Activated T-cell treated with anti-CD3 and anti-CD28 coated beads, Interleukin-2, amount 50 U/mL, for 72 hours (primary cell): ENCODE measurements around the gene SUMF2. TPM values are rescaled to one million over a fixed set of nuclear protein-coding genes. Genes with fewer than 3 reads are reported as not detected.
"Not testable (repeated sequence)": the region's sequence is repeated elsewhere in the genome, so short reads cannot be mapped to it uniquely, and the experiment has no call there.

ENCODE experiments used
- ATAC-seq, 2 donors: fragments of 150-1000 bp; cut with Tn5 transposase; replicated peaks in 1 of 2; 2 replicates each; pipeline ENCODE4 v1.10.0; 2021; ENCODE audit warnings: moderate library complexity in 2 of 2, mild to moderate bottlenecking in 1 of 2
- DNase-seq, 2 donors: peaks; one replicate each; pipeline ENCODE4 v3.0.0; 2021 to 2022; ENCODE audit warnings: mixed read lengths in 1 of 2
- H3K27ac Mint-ChIP-seq: one replicate; pipeline ENCODE4 v1.8.0; 2022; ENCODE audit warnings: mild to moderate bottlenecking, moderate library complexity, mixed read lengths
- H3K27me3 Mint-ChIP-seq: one replicate; pipeline ENCODE4 v1.8.0; 2022; ENCODE audit warnings: low read depth, mixed read lengths
- H3K36me3 Mint-ChIP-seq, 2 donors: one replicate each; pipeline ENCODE4 v1.8.0; 2022; ENCODE audit warnings: mixed read lengths in 2 of 2, mild to moderate bottlenecking in 1 of 2; ENCODE audit not compliant: insufficient read depth in 2 of 2
- H3K4me1 Mint-ChIP-seq: one replicate; pipeline ENCODE4 v1.8.0; 2022; ENCODE audit warnings: low read depth, mixed read lengths
- H3K4me3 Mint-ChIP-seq, 2 donors: one replicate each; pipeline ENCODE4 v1.8.0; 2022; ENCODE audit warnings: mild to moderate bottlenecking in 2 of 2, mixed read lengths in 2 of 2, moderate library complexity in 2 of 2
- H3K9me3 Mint-ChIP-seq, 2 donors: one replicate each; pipeline ENCODE4 v1.8.0; 2022; ENCODE audit warnings: mixed read lengths in 2 of 2
- total RNA-seq, 2 donors: library from RNA; stranded (reverse); gene quantifications; one replicate each; pipeline ENCODE4 v1.2.3, GENCODE V29; 2022

Gene SUMF2
- total RNA-seq, 2 donors from 2014 or later: 125 to 141 TPM

DNA sequence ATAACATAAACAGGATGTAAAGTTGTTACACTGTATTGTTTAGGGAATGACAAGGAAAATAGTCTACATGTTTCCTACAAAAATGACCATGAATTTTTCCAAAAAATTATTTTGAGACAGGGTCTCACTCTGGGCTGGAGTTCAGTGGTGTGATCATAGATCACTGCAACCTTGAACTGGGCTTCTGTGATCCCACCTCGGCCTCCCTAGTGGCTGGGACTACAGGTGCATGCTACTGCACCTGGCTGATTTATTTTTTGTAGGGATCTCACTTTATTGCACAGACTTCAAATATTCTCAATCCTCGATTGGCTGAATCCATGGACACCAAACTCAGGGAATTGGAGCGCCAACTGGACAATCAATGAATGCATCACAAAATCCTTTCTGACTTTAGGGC lies 35.6 kb downstream of the SUMF2 start:
- DNase-seq: no peak
- Mint-ChIP-seq H3K27me3 (no peaks in the 10 kb centered on the region), H3K9me3 (no peaks in the 10 kb centered on the region), H3K36me3 (peaks cover 14 to 16% of the 10 kb centered on the region in 2 donors), H3K4me3 (no peak overlapping the region), H3K27ac (no peak overlapping the region), H3K4me1 (peaks cover 5% of the 10 kb centered on the region)
- ATAC-seq: no peak

DNA sequence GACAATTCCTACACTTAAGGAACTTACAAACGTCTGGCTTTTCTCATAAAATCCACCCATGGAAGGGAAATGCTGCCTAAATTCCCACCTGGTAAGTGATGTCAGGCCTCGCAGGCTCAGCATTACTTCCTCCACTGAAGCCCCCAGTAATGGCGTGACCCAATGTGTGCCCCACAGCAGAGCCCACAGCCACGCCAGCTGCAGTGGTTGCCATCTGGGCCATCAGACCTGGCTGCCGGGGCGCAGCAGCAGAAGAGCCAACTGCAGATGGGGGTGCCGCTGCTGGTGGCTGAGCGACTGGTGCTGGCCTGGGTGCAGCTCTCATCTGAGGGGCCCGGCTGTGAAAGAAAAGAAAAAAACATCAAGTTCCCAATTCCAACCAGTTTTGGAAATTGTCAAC lies 40.1 kb downstream of the SUMF2 start:
- H3K4me3 Mint-ChIP-seq: peak overlapping the region in 1 of 2 donors; percentile 93
- H3K36me3 Mint-ChIP-seq: peaks cover 28 to 29% of the 10 kb centered on the region in 2 donors
- not testable (repeated sequence) for H3K9me3 Mint-ChIP-seq, H3K27me3 Mint-ChIP-seq, ATAC-seq, DNase-seq, H3K27ac Mint-ChIP-seq
- H3K4me1 Mint-ChIP-seq: peaks cover 30% of the 10 kb centered on the region

DNA sequence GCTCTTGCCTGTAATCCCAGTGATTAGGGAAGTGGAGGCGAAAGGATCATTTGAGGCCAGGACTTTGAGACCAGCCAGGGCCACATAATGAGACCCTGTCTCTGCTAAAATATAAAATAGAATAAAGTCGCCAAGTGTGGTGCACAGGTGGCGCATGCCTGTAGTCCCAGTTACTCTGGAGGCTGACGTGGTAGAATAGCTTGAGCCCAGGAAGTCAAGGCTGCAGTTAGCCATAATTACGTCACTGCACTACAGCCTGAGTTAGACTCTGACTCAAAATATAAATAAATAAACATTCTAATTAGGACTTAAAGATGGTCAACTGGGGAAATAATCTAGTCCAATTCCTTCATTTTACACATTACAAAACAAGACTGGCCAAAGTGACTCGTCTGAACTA lies 41.4 kb downstream of the SUMF2 start:
- Mint-ChIP-seq H3K9me3 (peaks cover 1 to 8% of the 10 kb centered on the region in 2 donors), H3K4me1 (peaks cover 37% of the 10 kb centered on the region), H3K27ac (peak overlapping the region; percentile 99), H3K27me3 (no peaks in the 10 kb centered on the region), H3K36me3 (peaks cover 21 to 25% of the 10 kb centered on the region in 2 donors), H3K4me3 (peak overlapping the region; percentile 93 to 99)
- DNase-seq: peak; percentile 27 to 37
- ATAC-seq: no peak

DNA sequence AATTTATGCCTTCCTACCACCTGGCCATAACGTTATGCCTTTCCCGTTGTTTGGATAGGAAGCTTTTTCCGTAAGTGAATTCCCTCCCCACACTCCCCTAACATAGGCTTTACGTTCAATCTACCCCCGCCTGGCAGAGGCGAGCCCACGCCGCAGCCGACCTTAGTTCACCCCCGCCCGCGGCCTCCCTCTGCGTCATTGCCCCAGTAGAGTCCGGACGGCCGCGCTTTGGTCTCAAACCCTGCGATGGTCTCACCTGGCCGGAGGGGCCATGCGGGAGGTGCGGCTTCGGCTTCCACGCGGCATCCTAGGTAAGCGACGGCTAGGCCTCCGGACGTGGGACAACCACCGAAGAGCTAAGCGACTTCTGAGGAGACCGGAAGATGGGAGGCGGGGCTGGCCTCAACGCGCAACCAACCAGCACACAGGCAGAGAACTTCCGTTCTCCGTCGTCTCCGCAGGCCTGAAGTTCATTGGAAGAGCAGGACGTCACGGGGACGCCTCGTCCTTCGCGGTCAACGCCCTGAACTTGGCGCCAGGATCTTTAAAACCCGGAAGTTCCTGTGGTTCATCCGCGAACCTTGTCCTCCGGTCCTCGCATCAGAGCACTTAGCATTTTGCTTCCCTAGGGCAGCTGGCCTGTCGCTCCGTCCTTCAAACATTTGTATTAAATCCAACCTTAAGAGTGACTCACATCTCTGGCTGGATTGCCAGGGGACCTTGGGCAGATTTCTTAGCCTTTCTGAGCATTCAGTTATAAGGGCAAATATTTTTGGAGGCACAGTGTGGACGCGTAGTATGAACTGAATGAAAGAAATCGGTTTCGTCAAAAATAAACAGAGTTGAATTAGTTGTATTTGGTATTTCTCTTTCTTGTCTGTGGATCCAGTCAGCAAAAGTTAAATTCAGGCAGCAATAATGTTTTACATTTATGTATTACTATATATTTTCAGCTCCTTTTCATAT lies 42.3 kb downstream of the SUMF2 start, which contains the start of gene CHCHD2:
Gene CHCHD2, minus strand, starts transcription at position 369 of the 966 bp plus-strand sequence. Its CDS starts 63 bp downstream, at position 306.
- DNase-seq (peak; percentile 92 to 94), ATAC-seq (peak; percentile 98 to 99)
- peaks cover 1 to 8% of the 10 kb centered on the region in 2 donors for H3K9me3 Mint-ChIP-seq
- peaks cover 19% of the 10 kb centered on the region in 2 donors for H3K36me3 Mint-ChIP-seq
- H3K4me1 Mint-ChIP-seq: peaks cover 40% of the 10 kb centered on the region
- H3K27me3 Mint-ChIP-seq: no peaks in the 10 kb centered on the region
- H3K27ac Mint-ChIP-seq: peak within 1 kb of the TSS; percentile 99
- H3K4me3 Mint-ChIP-seq: peak within 1 kb of the TSS; percentile 93 to 99

DNA sequence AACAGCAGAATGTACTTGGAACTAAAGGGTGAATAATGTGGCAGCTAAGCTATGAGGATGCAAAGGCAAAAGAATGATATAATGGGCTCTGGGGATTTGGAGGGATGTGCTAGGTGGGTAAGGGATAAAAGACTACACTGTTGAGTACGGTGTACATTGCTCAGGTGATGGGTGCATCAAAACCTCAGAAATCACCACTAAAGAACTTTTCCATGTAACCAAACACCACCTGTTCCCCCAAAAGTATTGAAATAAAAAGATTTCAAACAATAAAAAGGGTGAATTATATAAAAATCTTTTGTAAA lies 43.8 kb downstream of the SUMF2 start:
- H3K27ac Mint-ChIP-seq: no peak overlapping the region
- DNase-seq (no peak), ATAC-seq (no peak)
- H3K27me3 Mint-ChIP-seq: no peaks in the 10 kb centered on the region
- H3K9me3 Mint-ChIP-seq: peaks cover 1 to 8% of the 10 kb centered on the region in 2 donors
- H3K36me3 Mint-ChIP-seq: peaks cover 19% of the 10 kb centered on the region in 2 donors
- peak overlapping the region; percentile 93 to 99 for H3K4me3 Mint-ChIP-seq
- peaks cover 40% of the 10 kb centered on the region for H3K4me1 Mint-ChIP-seq

DNA sequence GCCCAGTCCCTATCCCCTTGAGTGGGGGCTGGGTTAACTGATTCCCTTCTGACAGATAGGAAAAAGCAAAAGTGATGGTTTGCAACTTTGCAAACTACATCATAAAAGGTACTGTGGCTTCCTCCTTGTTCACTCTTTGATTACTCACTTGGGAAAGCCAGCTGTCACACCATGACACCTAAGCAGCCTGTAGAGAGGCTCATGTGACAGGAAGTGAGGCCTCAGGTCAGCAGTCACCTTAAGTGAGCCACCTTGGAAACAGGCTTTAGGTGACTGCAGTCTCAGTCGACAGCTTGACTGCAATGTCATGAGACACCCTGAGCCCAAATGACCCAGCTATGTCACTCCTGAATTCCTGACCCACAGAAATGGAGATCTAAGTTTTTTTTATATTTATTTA lies 46.5 kb downstream of the SUMF2 start:
- ATAC-seq (peak; percentile 30 to 35), DNase-seq (peak; percentile 21)
- H3K27me3 Mint-ChIP-seq: no peaks in the 10 kb centered on the region
- H3K27ac Mint-ChIP-seq: no peak overlapping the region
- H3K4me1 Mint-ChIP-seq: peaks cover 27% of the 10 kb centered on the region
- H3K4me3 Mint-ChIP-seq: no peak overlapping the region
- H3K9me3 Mint-ChIP-seq: peaks cover 1 to 8% of the 10 kb centered on the region in 2 donors
- H3K36me3 Mint-ChIP-seq: peaks cover 15 to 17% of the 10 kb centered on the region in 2 donors

DNA sequence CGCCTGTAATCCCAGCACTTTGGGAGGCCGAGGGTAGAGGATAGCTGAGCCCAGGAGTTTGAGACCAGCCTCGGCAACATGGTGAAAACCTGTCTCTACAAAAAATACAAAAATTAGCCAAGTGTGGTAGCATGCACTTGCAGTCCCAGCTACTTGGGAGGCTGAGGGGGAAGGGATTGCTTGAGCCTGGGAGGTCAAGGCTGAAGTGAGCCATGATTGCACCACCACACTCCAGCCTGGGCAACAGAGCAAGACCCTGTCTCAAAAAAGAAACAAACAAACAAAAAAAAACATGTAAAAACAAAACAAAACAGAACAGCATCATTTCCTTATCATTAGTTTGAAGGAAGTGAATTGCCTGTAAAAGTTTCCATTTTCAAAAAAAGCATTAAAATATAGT lies 48.2 kb downstream of the SUMF2 start:
- not testable (repeated sequence) for H3K4me3 Mint-ChIP-seq, H3K9me3 Mint-ChIP-seq, DNase-seq, ATAC-seq, H3K27me3 Mint-ChIP-seq, H3K36me3 Mint-ChIP-seq, H3K27ac Mint-ChIP-seq
- H3K4me1 Mint-ChIP-seq: peaks cover 18% of the 10 kb centered on the region

DNA sequence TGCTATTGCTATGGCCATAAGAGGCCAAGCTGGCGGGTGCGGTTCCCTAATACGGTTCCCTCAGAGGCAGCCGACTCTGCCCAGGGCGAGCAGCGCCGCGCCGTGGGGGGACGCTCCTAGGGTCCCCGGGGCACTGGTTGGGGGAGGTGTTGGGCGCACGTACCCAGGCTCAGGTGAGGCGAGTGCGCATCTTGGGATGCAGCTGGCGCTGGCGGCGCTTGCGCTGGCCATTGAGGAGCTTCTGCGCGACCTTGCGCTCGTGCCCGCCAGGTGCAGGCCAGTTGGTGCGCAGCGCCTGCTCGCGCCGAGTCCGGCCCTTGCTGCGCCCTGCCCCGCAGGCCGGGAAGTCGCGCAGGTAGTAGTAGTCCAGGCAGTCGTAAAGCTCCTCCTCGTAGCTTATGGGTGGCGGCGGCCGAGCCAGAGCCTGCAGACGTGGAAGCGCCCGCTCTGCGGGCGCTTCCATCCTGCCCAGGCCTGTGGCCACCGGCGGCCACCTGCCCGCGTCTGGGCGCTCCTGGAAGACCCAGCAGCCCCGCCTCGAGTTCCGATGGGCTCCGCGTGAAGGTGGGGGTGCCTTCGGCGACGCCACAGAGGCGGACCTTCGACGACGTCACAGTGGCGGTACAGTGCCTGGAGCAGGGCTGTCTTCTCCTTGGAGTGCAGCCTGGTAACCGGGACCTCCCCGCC lies 51.9 kb downstream of the SUMF2 start, which contains the start of gene NUPR2:
Gene NUPR2, minus strand, starts transcription at position 566 of the 687 bp plus-strand sequence. Its CDS starts 103 bp downstream, at position 463.
- Mint-ChIP-seq H3K36me3 (no peaks in the 10 kb centered on the region), H3K4me3 (peak within 1 kb of the TSS; percentile 28 to 55), H3K9me3 (no peaks in the 10 kb centered on the region), H3K27ac (no peak within 1 kb of the TSS), H3K4me1 (no peaks in the 10 kb centered on the region), H3K27me3 (peaks cover 8% of the 10 kb centered on the region)
- no peak for DNase-seq
- peak in 1 of 2 donors; percentile 48 for ATAC-seq

DNA sequence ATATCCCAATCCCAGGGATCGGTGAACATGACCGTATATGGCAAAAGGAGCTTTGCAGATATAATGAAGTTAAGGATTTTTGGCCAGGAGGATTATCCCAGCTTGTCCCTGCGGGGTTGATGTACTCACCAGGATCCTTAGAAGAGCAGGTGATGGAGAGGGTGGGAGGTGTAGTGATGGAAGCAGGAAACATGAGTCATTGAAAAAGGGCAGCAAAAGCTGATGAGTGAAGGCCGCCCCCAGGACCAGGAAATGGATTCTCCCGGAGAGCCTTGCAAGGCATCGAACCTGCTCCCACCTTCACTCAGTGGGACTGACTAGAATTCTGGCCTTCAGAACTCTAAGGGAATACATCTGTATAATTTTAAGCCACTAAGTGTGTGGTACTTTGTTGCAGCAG lies 57.4 kb downstream of the SUMF2 start:
- no peaks in the 10 kb centered on the region for H3K4me1 Mint-ChIP-seq
- no peak overlapping the region for H3K27ac Mint-ChIP-seq
- ATAC-seq (no peak), DNase-seq (no peak)
- H3K9me3 Mint-ChIP-seq: no peaks in the 10 kb centered on the region
- H3K4me3 Mint-ChIP-seq: no peak overlapping the region
- H3K27me3 Mint-ChIP-seq: peaks cover 6% of the 10 kb centered on the region
- H3K36me3 Mint-ChIP-seq: no peaks in the 10 kb centered on the region

DNA sequence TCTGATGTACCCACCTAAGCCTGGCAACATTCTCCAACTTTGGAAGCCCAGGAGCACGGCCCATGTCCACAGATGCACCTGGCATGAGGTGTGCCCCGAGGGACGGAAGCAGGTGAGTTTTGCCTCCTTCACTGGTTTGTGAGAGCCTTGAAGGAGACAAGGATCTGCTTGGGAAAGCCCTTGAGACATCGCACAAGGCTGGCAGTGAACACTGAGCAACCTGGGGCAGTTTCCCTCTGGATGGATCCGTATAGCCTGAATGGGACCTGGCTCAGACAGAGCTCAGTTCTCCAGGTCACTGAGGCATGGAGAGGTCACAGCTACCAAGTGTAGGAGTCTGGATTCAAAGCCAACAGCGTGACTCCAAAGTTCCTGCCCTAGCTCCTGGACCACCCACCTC lies 60.9 kb downstream of the SUMF2 start:
- H3K4me1 Mint-ChIP-seq: no peaks in the 10 kb centered on the region
- no peaks in the 10 kb centered on the region for H3K27me3 Mint-ChIP-seq
- ATAC-seq: no peak
- H3K4me3 Mint-ChIP-seq: no peak overlapping the region
- no peak for DNase-seq
- no peaks in the 10 kb centered on the region for H3K36me3 Mint-ChIP-seq
- no peaks in the 10 kb centered on the region for H3K9me3 Mint-ChIP-seq
- no peak overlapping the region for H3K27ac Mint-ChIP-seq

DNA sequence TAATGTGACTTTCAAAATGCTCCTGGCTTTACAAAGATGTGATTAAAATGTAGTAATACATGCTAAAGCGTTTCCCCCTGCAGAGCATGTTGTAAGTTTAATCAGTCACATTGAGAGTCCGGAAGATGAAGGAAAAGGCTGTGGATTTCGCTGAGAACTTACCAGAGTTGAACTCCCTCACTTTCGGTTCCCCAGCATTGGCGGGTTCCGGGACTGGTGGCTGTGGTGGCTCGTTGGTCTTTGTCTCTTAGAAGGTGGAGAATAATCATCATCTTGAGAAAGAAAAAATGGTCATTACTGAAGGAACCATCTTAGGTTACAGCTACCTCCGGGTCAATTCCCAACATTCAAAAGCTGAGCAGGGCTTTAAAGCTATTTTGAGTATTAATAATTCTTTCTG lies 61.7 kb downstream of the SUMF2 start:
- Mint-ChIP-seq H3K4me3 (no peak overlapping the region), H3K4me1 (no peaks in the 10 kb centered on the region), H3K27me3 (no peaks in the 10 kb centered on the region), H3K9me3 (no peaks in the 10 kb centered on the region), H3K36me3 (no peaks in the 10 kb centered on the region), H3K27ac (no peak overlapping the region)
- no peak for ATAC-seq
- DNase-seq: no peak

DNA sequence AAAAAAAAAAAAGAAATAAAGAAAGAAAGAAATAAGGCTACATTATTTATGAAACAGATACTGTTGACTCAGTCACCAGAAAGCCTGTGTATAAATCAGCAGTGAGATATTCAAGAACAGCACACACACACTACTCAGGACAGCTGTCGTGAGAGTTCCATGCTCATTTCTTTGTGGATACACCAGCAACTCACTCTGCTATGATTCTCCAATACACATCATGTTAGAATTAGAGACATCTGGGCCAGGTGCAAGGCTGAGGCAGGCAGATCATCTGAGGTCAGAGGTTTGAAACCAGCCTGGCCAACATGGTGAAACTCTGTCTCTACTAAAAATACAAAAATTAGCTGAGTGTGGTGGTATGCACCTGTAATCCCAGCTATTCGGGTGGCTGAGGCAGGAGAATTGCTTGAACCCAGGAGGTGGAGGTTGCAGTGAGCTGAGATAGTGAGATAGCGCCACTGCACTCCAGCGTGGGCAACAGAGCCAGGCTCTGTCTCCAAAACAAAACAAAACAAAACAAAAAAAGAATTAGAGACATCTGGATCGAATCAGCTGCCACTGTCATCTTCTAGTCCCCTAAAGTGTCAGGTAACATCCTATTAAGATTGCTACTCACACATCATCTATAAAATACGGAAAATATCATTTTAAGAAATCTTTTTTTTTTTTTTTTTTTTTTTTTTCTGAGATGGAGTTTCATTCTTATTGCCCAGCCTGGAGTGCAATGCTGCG lies 63.3 kb downstream of the SUMF2 start:
- H3K4me1 Mint-ChIP-seq: no peaks in the 10 kb centered on the region
- H3K9me3 Mint-ChIP-seq: no peaks in the 10 kb centered on the region
- no peak for DNase-seq
- H3K27me3 Mint-ChIP-seq: no peaks in the 10 kb centered on the region
- H3K27ac Mint-ChIP-seq: no peak overlapping the region
- no peak for ATAC-seq
- no peak overlapping the region for H3K4me3 Mint-ChIP-seq
- H3K36me3 Mint-ChIP-seq: no peaks in the 10 kb centered on the region
